SK-N-SH treated with all-trans-retinoic acid at 6 μM for 48 hours (cell line): ENCODE data around the gene ANKRD29.

Source experiments
- ATAC-seq: fragments of 200-7000 bp; cut with Tn5 transposase; 3 replicates; pipeline ENCODE4 v1.9.1; 2020; ENCODE audit warnings: mild to moderate bottlenecking, moderate library complexity
- ARNTL ChIP-seq: fragments of 450-650 bp; formaldehyde crosslinking; IDR thresholded peaks from 2 replicates; pipeline ENCODE4 v1.5.0; 2020; ENCODE audit warnings: low read depth, mild to moderate bottlenecking, moderate library complexity, borderline replicate concordance
- BACH2 ChIP-seq: fragments of 250-450 bp; sonication (Bioruptor Pico); IDR thresholded peaks from 2 replicates; pipeline ENCODE4 v1.9.0; 2021; ENCODE audit warnings: mild to moderate bottlenecking, borderline replicate concordance
- CREB5 ChIP-seq: fragments of 250-450 bp; sonication (Bioruptor Pico); IDR thresholded peaks from 2 replicates; pipeline ENCODE4 v1.5.1; 2020; ENCODE audit warnings: low read depth, mild to moderate bottlenecking, moderate library complexity
- CSDC2 ChIP-seq: fragments of 250-450 bp; sonication (Bioruptor Pico); IDR thresholded peaks from 2 replicates; pipeline ENCODE4 v1.5.0; 2020; ENCODE audit warnings: mild to moderate bottlenecking, moderate library complexity
- CSRNP3 ChIP-seq: fragments of 250-450 bp; sonication (Bioruptor Pico); IDR thresholded peaks from 2 replicates; pipeline ENCODE4 v1.5.1; 2021; ENCODE audit warnings: mild to moderate bottlenecking, moderate library complexity
- ESRRG ChIP-seq: fragments of 250-450 bp; sonication (Bioruptor Pico); IDR thresholded peaks from 2 replicates; pipeline ENCODE4 v1.6.1; 2021; ENCODE audit warnings: mild to moderate bottlenecking
- GLIS3 ChIP-seq: fragments of 250-450 bp; sonication (Bioruptor Pico); IDR thresholded peaks from 2 replicates; pipeline ENCODE4 v1.5.0; 2020; ENCODE audit warnings: mild to moderate bottlenecking, moderate library complexity
- ISL1 ChIP-seq: fragments of 250-450 bp; sonication (Bioruptor Pico); IDR thresholded peaks from 2 replicates; pipeline ENCODE4 v2.1.2; 2022; ENCODE audit warnings: mild to moderate bottlenecking, moderate library complexity
- OSR1 ChIP-seq: fragments of 250-450 bp; sonication (Bioruptor Pico); IDR thresholded peaks from 2 replicates; pipeline ENCODE4 v1.8.0; 2022; ENCODE audit warnings: moderate library complexity, mild to moderate bottlenecking, inconsistent platforms
- PATZ1 ChIP-seq: fragments of 250-450 bp; sonication (Bioruptor Pico); IDR thresholded peaks from 2 replicates; pipeline ENCODE4 v1.8.0; 2020; ENCODE audit warnings: mild to moderate bottlenecking, moderate library complexity, borderline replicate concordance
- POU6F1 ChIP-seq: fragments of 250-450 bp; sonication (Bioruptor Pico); IDR thresholded peaks from 2 replicates; pipeline ENCODE4 v1.8.0; 2021; ENCODE audit warnings: low read depth, mild to moderate bottlenecking, moderate library complexity, borderline replicate concordance
- PPARA ChIP-seq: fragments of 250-450 bp; sonication (Bioruptor Pico); IDR thresholded peaks from 2 replicates; pipeline ENCODE4 v1.5.0; 2020; ENCODE audit warnings: mild to moderate bottlenecking, borderline replicate concordance
- RARB ChIP-seq: fragments of 250-450 bp; sonication (Bioruptor Pico); IDR thresholded peaks from 2 replicates; pipeline ENCODE4 v1.8.0; 2021; ENCODE audit warnings: mild to moderate bottlenecking, moderate library complexity
- SNAI2 ChIP-seq: fragments of 250-450 bp; sonication (Bioruptor Pico); IDR thresholded peaks from 2 replicates; pipeline ENCODE4 v1.5.0; 2020; ENCODE audit warnings: mild to moderate bottlenecking, moderate library complexity
- TCF4 ChIP-seq: fragments of 250-450 bp; sonication (Bioruptor Pico); IDR thresholded peaks from 2 replicates; pipeline ENCODE4 v1.8.0; 2021; ENCODE audit warnings: mild to moderate bottlenecking, moderate library complexity, borderline replicate concordance
- TOX ChIP-seq: fragments of 250-450 bp; sonication (Bioruptor Pico); IDR thresholded peaks from 2 replicates; pipeline ENCODE4 v1.8.0; 2021; ENCODE audit warnings: mild to moderate bottlenecking, moderate library complexity, borderline replicate concordance
- TSHZ2 ChIP-seq: fragments of 250-450 bp; sonication (Bioruptor Pico); IDR thresholded peaks from 2 replicates; pipeline ENCODE4 v1.5.0; 2020; ENCODE audit warnings: mild to moderate bottlenecking, moderate library complexity
- ZC3H10 ChIP-seq: fragments of 250-450 bp; sonication (Bioruptor Pico); IDR thresholded peaks from 2 replicates; pipeline ENCODE4 v1.5.1; 2021; ENCODE audit warnings: mild to moderate bottlenecking, moderate library complexity
- ZFP3 ChIP-seq: fragments of 250-450 bp; sonication (Bioruptor Pico); IDR thresholded peaks from 2 replicates; pipeline ENCODE4 v1.5.0; 2020; ENCODE audit warnings: mild to moderate bottlenecking, moderate library complexity
- ZFP30 ChIP-seq: fragments of 450-650 bp; formaldehyde crosslinking; IDR thresholded peaks from 2 replicates; pipeline ENCODE4 v1.5.0; 2022; ENCODE audit warnings: mild to moderate bottlenecking, moderate library complexity
- ZNF565 ChIP-seq: fragments of 450-650 bp; formaldehyde crosslinking; conservative IDR thresholded peaks from 2 replicates; pipeline ENCODE4 v1.5.0; 2020; ENCODE audit warnings: low read depth, mild to moderate bottlenecking, moderate library complexity
- ZNF70 ChIP-seq: fragments of 450-650 bp; formaldehyde crosslinking; IDR thresholded peaks from 2 replicates; pipeline ENCODE4 v1.5.0; 2020; ENCODE audit warnings: mild to moderate bottlenecking, moderate library complexity
- ZNF8 ChIP-seq: fragments of 450-650 bp; formaldehyde crosslinking; IDR thresholded peaks from 2 replicates; pipeline ENCODE4 v1.5.0; 2020; ENCODE audit warnings: mild to moderate bottlenecking, moderate library complexity

The ANKRD29 gene

GRCh38 chr18:23593720-23594119, 69.0 kb downstream of the ANKRD29 start:
- no peak for TF ChIP-seq ZFP30 (CRISPR knock-in tag)
- no peak for TF ChIP-seq PATZ1 (CRISPR knock-in tag)
- no peak for TF ChIP-seq ZNF8 (CRISPR knock-in tag)
- no peak for TF ChIP-seq GLIS3 (CRISPR knock-in tag)
- TF ChIP-seq PPARA (CRISPR knock-in tag) = no peak
- no peak for TF ChIP-seq ZNF565 (CRISPR knock-in tag)
- no peak for TF ChIP-seq CSRNP3
- TF ChIP-seq TOX (CRISPR knock-in tag) = no peak
- no peak for TF ChIP-seq RARB (CRISPR knock-in tag)
- no peak for TF ChIP-seq OSR1
- TF ChIP-seq SNAI2 (CRISPR knock-in tag) = no peak
- no peak for ATAC-seq

- no peak for ATAC-seq
- TF ChIP-seq TSHZ2 (CRISPR knock-in tag) = no peak
- TF ChIP-seq ZFP3 (CRISPR knock-in tag) = no peak
- TF ChIP-seq TOX (CRISPR knock-in tag) = no peak
- no peak for TF ChIP-seq BACH2 (CRISPR knock-in tag)
- TF ChIP-seq ZC3H10 (CRISPR knock-in tag) = no peak
- no peak for TF ChIP-seq ZFP30 (CRISPR knock-in tag)
- no peak for TF ChIP-seq TCF4 (CRISPR knock-in tag)
- no peak for TF ChIP-seq ZNF565 (CRISPR knock-in tag)
- TF ChIP-seq ARNTL (CRISPR knock-in tag) = no peak
- no peak for TF ChIP-seq ZNF70 (CRISPR knock-in tag)
These were observed 69.8 kb downstream of the ANKRD29 start for GRCh38 chr18:23592911-23593310.

- no peak for TF ChIP-seq PATZ1 (CRISPR knock-in tag)
- no peak for TF ChIP-seq TOX (CRISPR knock-in tag)
- no peak for TF ChIP-seq ZNF8 (CRISPR knock-in tag)
- TF ChIP-seq CREB5 (CRISPR knock-in tag) = no peak
- TF ChIP-seq PPARA (CRISPR knock-in tag) = no peak
- TF ChIP-seq ZC3H10 (CRISPR knock-in tag) = no peak
- no peak for TF ChIP-seq TSHZ2 (CRISPR knock-in tag)
- no peak for TF ChIP-seq ARNTL (CRISPR knock-in tag)
- no peak for TF ChIP-seq BACH2 (CRISPR knock-in tag)
- TF ChIP-seq ISL1 (CRISPR knock-in tag) = no peak
- TF ChIP-seq ZFP3 (CRISPR knock-in tag) = no peak
- no peak for TF ChIP-seq ZNF70 (CRISPR knock-in tag)
- no peak for TF ChIP-seq POU6F1 (CRISPR knock-in tag)
- TF ChIP-seq GLIS3 (CRISPR knock-in tag) = no peak
- no peak for TF ChIP-seq TCF4 (CRISPR knock-in tag)
- no peak for TF ChIP-seq ESRRG
- TF ChIP-seq SNAI2 (CRISPR knock-in tag) = no peak
- TF ChIP-seq CSDC2 (CRISPR knock-in tag) = no peak
- no peak for ATAC-seq
These were observed 71.7 kb downstream of the ANKRD29 start for GRCh38 chr18:23591011-23591410.
